CD4-positive, alpha-beta T cell treated with Interleukin-10 for 1 hour (primary cell): ENCODE measurements around the gene LAMC3.
"Not testable (repeated sequence)": the region's sequence is repeated elsewhere in the genome, so short reads cannot be mapped to it uniquely, and the experiment has no call there.

Experiments
- DNase-seq: peaks from one replicate; pipeline ENCODE4 v3.0.0-alpha.2; 2020

Gene LAMC3

GRCh38 chr9:131082774-131083512 is 74.0 kb downstream of the LAMC3 start:
- no peak for DNase-seq

GRCh38 chr9:131084661-131085369 is 75.8 kb downstream of the LAMC3 start:
- DNase-seq, result no peak

- no peak for DNase-seq
These were observed 76.6 kb downstream of the LAMC3 start for GRCh38 chr9:131085370-131086122.

- no peak for DNase-seq
These were observed 78.5 kb downstream of the LAMC3 start for GRCh38 chr9:131087354-131087893.

GRCh38 chr9:131090025-131090787 is 81.2 kb downstream of the LAMC3 start:
- no peak for DNase-seq

GRCh38 chr9:131091352-131091992 is 82.5 kb downstream of the LAMC3 start:
- DNase-seq, result no peak

- no peak for DNase-seq
These were observed 83.1 kb downstream of the LAMC3 start for GRCh38 chr9:131092030-131092429.

- DNase-seq, result no peak
These were observed 83.8 kb downstream of the LAMC3 start for GRCh38 chr9:131092548-131093440.

- DNase-seq, result no peak
These were observed 85.0 kb downstream of the LAMC3 start for GRCh38 chr9:131094015-131094414.

GRCh38 chr9:131094622-131095021 is 85.6 kb downstream of the LAMC3 start:
- no peak for DNase-seq

GRCh38 chr9:131095666-131096268 is 86.8 kb downstream of the LAMC3 start:
- no peak for DNase-seq

GRCh38 chr9:131096269-131097125 is 87.5 kb downstream of the LAMC3 start, which contains the start of gene AIF1L:
Gene AIF1L (plus strand): TSS chr9:131096531. CDS start chr9:131096630, 99 bp downstream.
- no peak for DNase-seq

GRCh38 chr9:131097126-131097947 is 88.4 kb downstream of the LAMC3 start:
- DNase-seq, result no peak

- DNase-seq, result no peak
These were observed 88.9 kb downstream of the LAMC3 start for GRCh38 chr9:131097948-131098278.

- DNase-seq, result no peak
These were observed 89.6 kb downstream of the LAMC3 start for GRCh38 chr9:131098391-131099101.

- no peak for DNase-seq
These were observed 90.2 kb downstream of the LAMC3 start for GRCh38 chr9:131099102-131099606.

- not testable (repeated sequence) for DNase-seq
These were observed 90.9 kb downstream of the LAMC3 start for GRCh38 chr9:131099845-131100244.

GRCh38 chr9:131100445-131100844 is 91.5 kb downstream of the LAMC3 start:
- DNase-seq, result no peak
